HG03558 (cell line): ENCODE results near the gene STEAP3.

ENCODE experiments used
- ATAC-seq: cut with Tn5 transposase; IDR thresholded peaks from one replicate; pipeline ENCODE4 v1.9.1; 2021; ENCODE audit warnings: moderate number of reproducible peaks; ENCODE audit not compliant: unreplicated experiment; ENCODE audit errors: extremely low read depth

Gene STEAP3

DNA sequence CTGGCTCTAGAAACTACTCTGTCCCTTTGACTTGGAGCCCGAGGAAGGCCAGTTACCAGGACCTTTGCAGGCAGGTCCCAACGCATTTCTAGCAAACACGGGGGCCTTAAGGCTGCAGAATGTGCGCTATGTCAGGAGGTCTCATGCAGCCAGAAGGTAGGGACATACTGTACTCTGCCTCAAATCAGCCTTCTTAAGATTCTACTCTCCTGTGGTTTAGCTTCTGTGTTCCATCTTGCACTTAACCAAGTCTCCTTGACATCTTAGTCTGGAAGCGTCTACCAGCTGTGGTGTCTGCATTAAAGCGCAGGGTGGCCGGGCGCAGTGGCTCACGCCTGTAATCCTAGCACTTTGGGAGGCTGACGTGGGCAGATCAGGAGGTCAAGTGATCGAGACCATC is 65.5 kb downstream of the STEAP3 start:
- ATAC-seq, result no peak

DNA sequence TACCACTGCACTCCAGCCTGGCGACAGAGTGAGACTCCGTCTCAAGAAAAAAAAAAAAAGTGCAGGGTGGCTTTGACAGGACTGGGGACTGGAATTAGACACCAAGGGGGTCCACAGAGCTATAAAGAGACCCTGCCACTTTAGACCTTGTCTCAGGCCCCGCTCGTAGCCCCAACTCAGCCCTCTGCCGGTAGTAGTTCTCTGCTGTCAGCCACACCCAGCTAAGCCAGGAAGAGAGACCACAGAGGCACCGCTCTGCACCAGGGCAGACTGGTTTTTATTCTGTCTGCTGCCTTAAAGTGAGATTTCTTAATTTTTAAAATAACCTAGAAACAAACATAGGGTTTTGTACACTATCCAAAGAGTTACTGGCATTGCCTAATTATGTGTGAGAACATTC is 66.0 kb downstream of the STEAP3 start:
- no peak for ATAC-seq

DNA sequence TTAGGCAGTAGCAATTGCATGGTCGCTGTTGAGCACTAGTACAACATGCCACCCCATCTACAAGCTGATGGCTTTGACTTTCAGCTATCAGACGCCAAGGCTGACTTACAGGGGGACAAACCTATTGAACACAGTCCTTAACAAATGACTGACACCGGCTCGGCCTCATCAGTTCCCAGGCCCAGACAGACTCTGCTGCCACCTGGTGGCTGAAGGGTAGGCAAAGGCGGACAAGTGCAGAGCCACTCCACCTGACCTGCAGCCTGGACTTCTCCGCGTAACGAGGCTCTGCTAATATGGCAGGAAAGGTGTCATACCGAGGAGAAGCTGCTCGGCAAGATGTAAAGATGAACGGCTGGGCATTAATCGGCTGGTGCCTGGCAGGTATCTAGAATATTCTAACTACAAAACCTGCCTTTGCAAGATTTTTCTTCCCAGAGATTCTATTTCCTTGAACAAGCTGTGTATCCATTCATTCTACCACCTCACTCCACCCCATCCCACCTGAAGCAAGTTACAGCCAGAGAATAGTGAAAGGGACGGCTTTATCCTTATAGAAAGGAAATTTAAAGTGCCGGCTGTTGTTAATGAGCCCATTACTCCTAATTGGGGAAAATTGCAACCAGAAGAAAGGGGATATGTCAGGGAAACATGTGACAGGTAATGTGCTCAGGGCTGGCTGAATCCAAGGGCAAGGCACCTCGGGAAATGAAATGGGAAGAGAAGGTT is 67.4 kb downstream of the STEAP3 start:
- ATAC-seq, result no peak

DNA sequence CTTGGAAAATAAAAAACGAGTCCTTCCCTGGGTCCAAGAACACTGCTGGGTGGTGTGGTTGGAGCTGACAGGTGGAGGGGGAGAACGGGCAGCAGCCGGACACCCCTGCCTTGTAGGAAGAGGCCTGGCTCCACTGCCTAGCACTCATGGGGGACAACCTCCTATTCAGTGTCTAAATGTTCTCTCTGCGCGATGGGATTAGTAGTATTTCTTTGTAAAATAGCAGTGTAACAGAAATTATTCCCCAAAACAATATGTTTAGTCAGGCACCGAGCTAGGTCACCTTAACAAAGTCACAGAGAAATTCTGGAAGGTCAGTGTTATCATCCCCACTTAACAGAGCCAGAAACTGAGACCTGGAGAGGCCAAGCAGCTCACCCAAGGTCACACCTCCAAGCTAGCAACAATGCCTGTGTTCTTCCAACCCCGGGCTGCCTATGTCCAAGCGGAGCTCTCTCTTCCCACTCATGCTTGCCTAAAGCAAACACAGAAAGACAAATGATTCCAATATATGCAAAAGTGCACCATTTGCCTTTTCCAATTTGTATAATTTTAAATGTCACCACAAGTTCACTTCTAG is 68.0 kb downstream of the STEAP3 start:
- ATAC-seq, result no peak

DNA sequence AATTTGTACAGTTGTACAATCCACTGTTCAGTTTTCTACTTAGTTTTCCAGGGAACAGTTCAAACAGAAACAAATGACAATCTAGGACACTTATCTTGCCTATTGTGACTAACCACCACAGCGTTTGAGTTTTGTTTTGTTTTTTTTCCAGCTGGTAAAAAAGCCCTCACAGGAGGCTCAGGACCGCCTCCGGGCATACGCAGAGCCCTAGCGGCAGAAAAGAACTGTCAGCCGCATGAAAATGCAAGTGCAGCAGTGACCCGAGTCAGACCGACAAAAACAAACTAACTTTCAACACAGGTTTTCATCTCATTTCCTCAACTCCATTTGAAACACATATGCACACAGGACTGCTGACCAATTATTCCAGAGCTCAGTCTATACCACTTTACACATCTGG is 68.6 kb downstream of the STEAP3 start:
- no peak for ATAC-seq

DNA sequence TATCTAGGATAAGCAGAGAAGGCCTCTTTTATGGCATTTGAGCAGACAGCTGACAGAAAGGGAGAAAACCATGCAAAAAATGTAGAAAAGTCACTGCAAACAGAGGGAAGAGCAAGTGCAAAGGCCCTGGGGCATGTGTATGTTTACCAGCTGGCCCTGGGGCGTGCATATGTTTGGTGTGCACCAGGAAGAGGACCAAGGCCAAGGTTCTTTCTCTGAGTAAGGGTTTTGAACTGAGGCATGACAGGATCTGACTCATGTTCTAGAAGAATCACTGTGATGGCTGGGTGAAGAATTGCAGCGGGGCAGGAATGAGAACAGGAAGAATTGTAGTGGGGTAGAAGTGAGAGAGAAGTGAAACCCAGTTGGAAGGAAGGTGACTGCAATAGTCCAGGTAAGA is 69.6 kb downstream of the STEAP3 start:
- ATAC-seq, result no peak

DNA sequence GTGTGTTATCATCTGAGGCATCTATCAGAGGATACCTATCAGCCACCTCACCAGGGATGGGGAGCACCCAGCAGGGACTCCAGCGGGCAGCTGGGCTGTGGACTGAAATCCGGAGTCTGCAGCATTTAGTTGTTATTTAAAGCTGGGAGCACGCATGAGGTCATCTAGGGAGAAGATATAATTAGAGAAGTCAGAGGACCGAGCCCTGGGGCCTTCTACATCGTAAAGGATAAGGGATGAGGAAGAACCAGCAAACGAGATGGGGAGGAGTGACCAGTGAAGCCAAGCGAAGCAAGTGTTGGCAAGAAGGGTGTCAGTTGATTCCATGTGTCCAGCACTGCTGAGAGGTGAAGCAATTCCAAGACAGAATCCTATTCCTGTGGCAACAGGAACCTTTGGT is 70.3 kb downstream of the STEAP3 start:
- no peak for ATAC-seq

DNA sequence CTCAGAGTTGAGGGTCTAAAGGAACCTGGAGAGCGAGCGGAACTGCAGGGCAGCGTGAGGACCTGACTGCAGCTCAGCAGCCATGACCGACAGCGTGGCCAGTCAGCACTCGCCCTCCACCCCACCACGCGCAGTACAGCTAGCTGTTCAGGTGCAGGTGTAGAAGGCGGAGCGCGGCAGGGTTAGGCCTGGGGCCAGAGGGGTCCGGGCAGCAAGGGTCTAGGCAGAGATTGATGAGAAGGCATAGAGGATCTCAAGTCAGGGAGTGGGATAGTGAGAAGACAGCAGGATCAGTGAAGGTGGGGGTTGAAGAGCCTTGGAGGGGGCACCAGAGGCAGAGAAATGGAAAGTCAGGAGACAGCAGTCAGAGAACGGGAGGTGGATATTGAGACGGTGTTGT is 71.0 kb downstream of the STEAP3 start:
- no peak for ATAC-seq

DNA sequence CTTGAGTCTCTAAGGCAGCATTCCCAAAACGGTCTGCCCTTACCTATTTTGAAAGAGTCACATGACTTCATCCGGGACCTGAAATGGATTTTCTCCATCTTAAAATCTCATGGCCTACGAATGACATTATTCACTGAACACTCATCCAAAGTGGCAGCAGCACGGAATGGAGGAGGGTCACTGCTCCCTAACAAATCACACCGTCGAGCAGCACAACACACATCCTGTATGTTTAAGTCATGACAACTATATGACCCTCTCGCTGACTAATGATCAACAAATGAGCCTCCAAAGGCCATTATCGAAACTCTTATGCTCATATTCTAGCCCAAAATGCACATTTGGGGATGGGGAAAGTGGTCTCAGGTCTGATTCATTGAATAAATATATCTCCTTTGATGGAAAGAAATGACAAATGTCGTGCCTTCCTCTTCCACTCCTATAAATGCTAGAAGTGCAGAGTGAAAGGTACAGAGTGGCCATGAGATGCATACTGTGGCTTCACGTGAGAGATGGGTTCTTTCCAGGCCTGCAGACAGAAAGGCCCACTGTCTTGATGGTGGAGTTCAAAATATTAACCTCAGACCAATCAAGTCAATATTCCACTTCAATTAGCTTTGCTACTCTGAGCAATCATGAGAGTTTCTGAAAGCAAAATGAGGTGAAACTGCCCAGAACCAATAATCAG is 72.2 kb downstream of the STEAP3 start:
- no peak for ATAC-seq

DNA sequence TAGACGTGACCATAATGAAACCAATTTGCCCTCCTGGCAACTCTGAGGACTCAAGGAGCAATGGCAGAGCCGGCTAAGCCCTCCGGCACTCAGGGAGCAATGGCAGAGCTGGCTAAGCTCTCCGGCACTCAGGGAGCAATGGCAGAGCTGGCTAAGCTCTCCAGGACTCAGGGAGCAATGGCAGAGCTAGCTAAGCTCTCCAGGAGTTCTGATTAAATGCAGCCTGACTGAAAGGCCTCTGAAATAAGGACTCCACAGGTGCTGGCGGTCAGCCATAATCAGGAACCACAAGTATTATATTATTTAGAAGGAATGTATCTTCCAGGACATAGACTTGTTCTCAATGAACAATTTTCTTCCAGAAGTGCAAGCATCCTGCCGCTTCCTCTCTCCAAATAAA is 77.8 kb downstream of the STEAP3 start:
- ATAC-seq, result no peak

DNA sequence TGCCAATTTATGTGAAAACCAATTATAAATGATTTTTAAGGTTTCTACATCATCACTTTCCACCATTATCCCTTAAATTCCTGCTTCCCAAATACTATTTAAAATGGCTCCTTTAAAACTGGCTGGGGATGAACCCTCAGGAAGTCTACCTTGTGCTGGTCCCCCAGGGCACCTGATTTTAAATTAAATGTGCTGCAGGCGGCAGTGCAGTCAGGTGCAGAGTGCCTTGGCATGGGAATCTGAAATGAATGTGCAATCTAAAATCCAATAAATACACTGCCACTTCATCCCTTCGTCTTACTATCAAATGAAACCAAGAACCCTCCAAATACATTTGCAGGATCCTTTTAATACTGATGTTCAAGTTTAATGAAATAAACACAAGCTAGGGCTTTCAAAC is 81.2 kb downstream of the STEAP3 start:
- no peak for ATAC-seq

DNA sequence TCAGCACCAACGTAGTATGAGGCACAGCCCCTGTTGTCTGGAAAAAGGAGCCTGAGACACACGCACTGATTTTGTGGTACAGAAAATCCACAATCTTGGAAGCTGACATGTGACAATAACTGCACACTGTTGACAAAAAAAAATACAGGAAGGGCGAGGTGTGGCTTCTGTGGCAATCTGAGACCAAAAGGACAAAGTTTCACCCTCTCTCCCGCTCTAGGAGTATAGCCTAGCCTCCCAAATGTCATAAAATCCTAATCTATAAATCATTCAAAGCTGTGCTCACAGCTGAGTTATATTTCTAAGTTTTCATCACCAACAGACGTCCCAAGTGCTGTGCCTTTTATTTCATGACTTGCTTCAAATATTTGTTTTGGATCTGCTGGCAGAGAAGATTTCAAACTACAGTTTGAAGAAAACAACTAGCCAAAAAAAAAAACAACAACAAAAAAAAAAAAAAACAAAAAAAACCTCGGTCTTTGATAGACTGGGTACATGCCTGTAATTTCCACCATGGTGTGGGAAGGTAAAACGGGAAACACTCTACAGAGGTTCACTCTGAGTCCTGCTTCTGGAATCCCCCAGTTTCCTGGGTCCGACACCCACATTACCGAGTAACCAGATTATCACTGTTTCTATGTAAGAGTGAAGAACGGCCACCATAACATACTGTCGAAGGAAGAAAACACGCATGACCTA is 82.0 kb downstream of the STEAP3 start:
- ATAC-seq, result no peak

DNA sequence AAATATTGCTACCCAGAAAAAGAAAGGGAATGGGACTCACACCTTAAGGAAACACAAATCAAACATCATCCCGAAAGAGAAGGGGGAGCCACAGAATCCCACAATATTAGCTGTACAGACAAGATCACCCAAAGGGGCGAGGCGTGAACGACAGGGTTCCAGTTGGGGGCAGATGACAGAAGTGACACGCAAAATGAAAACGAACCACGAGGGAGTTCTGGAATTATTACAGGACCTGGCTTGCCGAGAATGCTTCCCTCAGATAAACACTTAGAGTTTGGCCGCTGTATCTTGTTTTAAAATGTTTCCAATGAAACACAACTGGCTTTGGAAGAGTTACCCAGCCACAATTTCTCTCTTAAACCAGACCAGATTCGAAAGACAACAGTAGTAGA is 82.6 kb downstream of the STEAP3 start:
- no peak for ATAC-seq

DNA sequence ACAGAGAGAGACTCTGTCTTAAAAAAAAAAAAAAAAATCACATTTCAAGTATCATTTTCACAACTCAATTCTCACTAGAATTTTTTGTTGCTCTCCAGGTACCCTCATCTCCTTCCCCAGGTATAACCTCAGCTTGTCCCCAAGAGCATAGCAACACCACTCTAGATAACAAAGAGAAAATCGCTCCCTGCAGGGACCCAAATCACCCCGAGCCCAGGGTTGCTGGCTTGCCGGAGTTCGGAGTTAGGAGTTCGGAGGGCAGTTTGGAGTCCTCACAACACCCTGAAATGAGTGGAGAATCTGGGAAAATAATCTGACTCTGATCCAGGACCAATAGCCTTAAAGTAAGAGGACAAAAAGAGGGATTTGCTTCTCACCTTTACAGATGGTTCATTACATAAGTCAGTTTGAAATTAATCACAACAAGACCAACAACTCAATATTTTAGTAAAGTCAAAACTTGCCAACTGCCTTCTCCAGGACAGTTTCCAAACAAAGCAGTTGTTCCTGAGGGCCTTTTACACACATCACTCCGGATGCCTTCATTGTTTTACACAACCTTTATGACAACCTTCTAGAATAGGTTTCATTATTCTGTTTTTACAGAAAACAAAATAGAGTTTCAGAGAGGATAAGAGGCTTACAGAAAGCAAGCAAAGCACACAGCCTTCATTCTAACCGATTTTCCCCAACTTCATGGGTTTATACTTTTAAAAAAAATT is 83.9 kb downstream of the STEAP3 start:
- ATAC-seq, result no peak

DNA sequence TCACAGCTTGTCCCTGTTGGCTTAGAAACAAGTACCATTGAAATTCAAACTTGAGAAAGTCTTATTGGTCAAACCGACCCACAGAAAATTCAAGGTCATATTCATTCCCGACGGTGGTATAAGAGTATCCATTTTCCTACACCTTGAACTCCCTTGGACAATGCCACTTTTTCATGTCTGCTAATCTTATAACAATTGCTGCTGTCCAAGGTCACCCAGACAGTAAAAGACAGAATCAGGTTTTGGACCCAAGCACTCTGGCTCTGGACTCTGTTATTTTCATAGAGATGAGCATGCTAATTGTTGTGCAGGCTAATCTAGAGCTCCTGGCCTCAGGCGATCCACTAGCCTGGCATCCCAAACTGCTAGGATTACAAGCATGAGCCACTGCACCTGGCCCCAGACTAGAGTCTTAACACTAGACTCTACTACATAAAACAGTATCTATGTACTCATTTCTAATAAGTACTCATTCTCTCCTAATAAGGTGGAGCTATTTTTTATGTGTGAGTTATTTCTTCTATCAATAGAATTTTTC is 85.2 kb downstream of the STEAP3 start:
- ATAC-seq, result no peak

DNA sequence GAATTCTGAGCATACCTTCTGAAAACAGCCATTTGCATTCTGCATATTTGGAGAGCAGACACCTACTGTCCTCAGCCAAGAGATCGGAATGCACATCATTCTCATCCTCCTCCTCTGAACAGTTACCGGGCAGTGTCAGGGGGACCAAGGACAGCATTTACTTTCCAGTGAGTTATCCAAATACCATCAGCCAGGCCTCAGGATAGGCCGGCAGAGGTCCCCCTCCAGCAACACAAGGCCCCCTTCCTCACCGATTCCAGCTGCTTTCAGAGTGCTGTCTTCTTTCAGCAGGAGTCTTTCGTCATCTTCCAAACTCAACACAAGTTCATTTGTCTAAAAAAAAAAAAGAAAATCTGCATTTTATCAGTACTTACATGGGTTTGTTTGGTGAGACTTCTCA is 87.7 kb downstream of the STEAP3 start:
- ATAC-seq, result no peak

DNA sequence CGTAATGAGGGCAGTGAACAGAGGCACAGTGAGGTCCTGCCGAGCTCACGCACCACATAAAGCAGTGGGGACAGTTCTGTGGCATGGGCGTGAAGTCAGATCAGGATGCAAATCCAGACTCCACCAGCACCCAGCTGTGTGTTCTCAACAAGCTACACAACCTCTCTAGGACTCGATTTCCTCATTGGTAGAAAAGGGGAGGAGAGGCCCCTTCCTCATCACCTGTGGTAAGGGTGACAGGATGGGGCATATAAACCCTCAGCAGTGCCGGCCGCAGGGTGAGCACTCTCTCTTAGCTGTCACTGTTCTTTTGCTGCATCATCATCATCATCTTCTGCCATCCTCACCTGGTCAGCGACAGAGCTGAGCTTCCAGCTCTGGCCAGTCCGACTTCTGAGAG is 88.2 kb downstream of the STEAP3 start:
- no peak for ATAC-seq
